Gastrocnemius medialis (tissue), 4 donors: Measurements from ENCODE around the gene FOS. TPM values are rescaled to one million over a fixed set of nuclear protein-coding genes. Genes with fewer than 3 reads are reported as not detected.

Experiments
- ATAC-seq, 2 donors: fragments of 150-250 bp; one replicate each; pipeline ENCODE4 v1.9.1; 2016
- DNase-seq, 2 donors: peaks; one replicate each; pipeline ENCODE4 v3.0.0-alpha.2; 2019
- H3K27ac ChIP-seq, 4 donors: fragments of 200-600 bp; sonication (generic); 1 replicate in 1 of 4; 2 replicates in 3 of 4; pipeline ENCODE4 v1.5.1; 2016 to 2018; ENCODE audit warnings: mild to moderate bottlenecking in 2 of 4, moderate library complexity in 1 of 4
- H3K27me3 ChIP-seq, 3 donors: fragments of 200-600 bp; sonication (generic) in 2 of 3; 1 replicate in 1 of 3; 2 replicates in 2 of 3; pipeline versions ENCODE4 v1.5.1 to v1.6.0; 2016 to 2019; ENCODE audit warnings: mild to moderate bottlenecking in 1 of 3, moderate library complexity in 1 of 3
- H3K36me3 ChIP-seq, 2 donors: fragments of 200-600 bp; sonication (generic) in 1 of 2; one replicate each; pipeline ENCODE4 v1.5.1; 2017 to 2018
- H3K4me1 ChIP-seq, 2 donors: fragments of 200-600 bp; sonication (generic) in 1 of 2; one replicate each; pipeline ENCODE4 v1.5.1; 2016 to 2017; ENCODE audit warnings: mild to moderate bottlenecking in 2 of 2
- H3K4me3 ChIP-seq, 4 donors: fragments of 200-600 bp; sonication (generic) in 3 of 4; 1 replicate in 1 of 4; 2 replicates in 3 of 4; pipeline ENCODE4 v1.5.1; 2016 to 2019; ENCODE audit warnings: mild to moderate bottlenecking in 2 of 4
- H3K9me3 ChIP-seq, 3 donors: fragments of 200-600 bp; sonication (generic) in 2 of 3; 1 replicate in 1 of 3; 2 replicates in 2 of 3; pipeline ENCODE4 v1.5.1; 2016 to 2019
- CTCF ChIP-seq, 5 experiments: fragments of 450-650 bp in 3 of 5; fragments of 200-600 bp in 2 of 5; sonication (generic) in 2 of 5; IDR thresholded peaks in 4 of 5; conservative IDR thresholded peaks in 1 of 5; 1 replicate in 4 of 5; 2 replicates in 1 of 5; pipeline ENCODE4 v1.5.1; 2016 to 2019; ENCODE audit warnings: antibody characterized with exemption in 5 of 5, mild to moderate bottlenecking in 3 of 5, moderate library complexity in 3 of 5
- POLR2A ChIP-seq, 2 donors: fragments of 450-650 bp; IDR thresholded peaks; one replicate each; pipeline ENCODE4 v1.6.1; 2017; ENCODE audit warnings: antibody characterized with exemption in 2 of 2, mild to moderate bottlenecking in 2 of 2, moderate library complexity in 2 of 2
- in situ Hi-C, 4 donors: fragments of 200-750 bp; cut with MboI; loops; one replicate each; pipeline versions ENCODE4 v1.15.0 to v1.8.0; 2017; ENCODE audit warnings: low sequenced_read_pairs in 4 of 4
- intact Hi-C: fragments of 100-400 bp; cut with DNase I; formaldehyde crosslinking; loops from one replicate; pipeline ENCODE4 v1.15.1; 2023; ENCODE audit warnings: low total_unique reads
- total RNA-seq, 4 donors: library from RNA; depleted of rRNA; stranded (reverse); fragments of >200 nt; gene quantifications; one replicate each; pipeline versions ENCODE4 v1.1.0 to v1.2.3, GENCODE V29; 2016

FOS gene
- total RNA-seq, 4 donors from 2014 or later, result 16.3 to 110 (median 53.5) TPM

GRCh38 chr14:75277008-75277814 lies 1.4 kb upstream of the FOS start:
- H3K4me1 ChIP-seq, result peaks cover 30 to 32% of the 10 kb centered on the region in 2 donors
- TF ChIP-seq CTCF (IDR thresholded peaks at IDR 0.05 in 4 of 5, conservative IDR thresholded peaks at IDR 0.05 in 1 of 5), result peak in 2 of 5 experiments; percentile 12 to 35
- TF ChIP-seq POLR2A (IDR thresholded peaks at IDR 0.05), result peak; percentile 99
- intact Hi-C loops (loop anchor here (1.0 to 5.0 kb wide), 2 partner anchors 17 to 130 kb away; no protein-coding TSS in a partner anchor), in situ Hi-C loops (no loop called here)
- peak overlapping the region; percentile 84 to 95 (median 90) for H3K4me3 ChIP-seq
- peak overlapping the region; percentile 98 to 100 (median 100) for H3K27ac ChIP-seq
- H3K9me3 ChIP-seq, result no peaks in the 10 kb centered on the region
- H3K36me3 ChIP-seq, result peaks cover 2 to 14% of the 10 kb centered on the region in 2 donors
- peak; percentile 68 to 69 for ATAC-seq
- H3K27me3 ChIP-seq, result no peaks in the 10 kb centered on the region
- DNase-seq, result peak; percentile 83 to 92

GRCh38 chr14:75277815-75278421 lies 710 bp upstream of the FOS start:
- no peaks in the 10 kb centered on the region for H3K9me3 ChIP-seq
- TF ChIP-seq POLR2A (IDR thresholded peaks at IDR 0.05), result no peak
- no peak for TF ChIP-seq CTCF (IDR thresholded peaks at IDR 0.05 in 4 of 5, conservative IDR thresholded peaks at IDR 0.05 in 1 of 5)
- DNase-seq (no peak), ATAC-seq (peak in 1 of 2 donors; percentile 0)
- peaks cover 30 to 32% of the 10 kb centered on the region in 2 donors for H3K4me1 ChIP-seq
- H3K27me3 ChIP-seq, result no peaks in the 10 kb centered on the region
- H3K27ac ChIP-seq, result peak overlapping the region; percentile 98 to 100 (median 100)
- in situ Hi-C loops (no loop called here), intact Hi-C loops (loop anchor here (1.0 to 5.0 kb wide), 3 partner anchors 16 to 131 kb away; no protein-coding TSS in a partner anchor)
- peaks cover 2 to 14% of the 10 kb centered on the region in 2 donors for H3K36me3 ChIP-seq
- H3K4me3 ChIP-seq, result peak overlapping the region; percentile 84 to 95 (median 90)

GRCh38 chr14:75279153-75279762 lies 630 bp downstream of the FOS start:
- no peaks in the 10 kb centered on the region for H3K27me3 ChIP-seq
- intact Hi-C loops (loop anchor here (2.0 to 5.0 kb wide), 2 partner anchors 40 to 132 kb away; no protein-coding TSS in a partner anchor), in situ Hi-C loops (no loop called here)
- H3K4me3 ChIP-seq, result peak overlapping the region; percentile 84 to 95 (median 90)
- peak; percentile 41 to 63 for DNase-seq
- peak in 1 of 2 donors; percentile 0 for ATAC-seq
- peaks cover 2 to 14% of the 10 kb centered on the region in 2 donors for H3K36me3 ChIP-seq
- H3K27ac ChIP-seq, result peak overlapping the region; percentile 98 to 100 (median 100)
- no peaks in the 10 kb centered on the region for H3K9me3 ChIP-seq
- H3K4me1 ChIP-seq, result peaks cover 26 to 30% of the 10 kb centered on the region in 2 donors
- peak in 1 of 2 donors; percentile 42 for TF ChIP-seq POLR2A (IDR thresholded peaks at IDR 0.05)
- TF ChIP-seq CTCF (IDR thresholded peaks at IDR 0.05 in 4 of 5, conservative IDR thresholded peaks at IDR 0.05 in 1 of 5), result no peak

- in situ Hi-C loops, result no loop called here
- no peak for ATAC-seq
- peak overlapping the region; percentile 98 to 100 (median 100) for H3K27ac ChIP-seq
- no peaks in the 10 kb centered on the region for H3K27me3 ChIP-seq
- H3K9me3 ChIP-seq, result no peaks in the 10 kb centered on the region
- intact Hi-C loops, result loop anchor here (2.0 to 5.0 kb wide), 2 partner anchors 41 to 133 kb away; no protein-coding TSS in a partner anchor
- H3K4me1 ChIP-seq, result peaks cover 26 to 30% of the 10 kb centered on the region in 2 donors
- H3K4me3 ChIP-seq, result peak overlapping the region; percentile 84 to 95 (median 90)
- no peak for TF ChIP-seq CTCF (IDR thresholded peaks at IDR 0.05 in 4 of 5, conservative IDR thresholded peaks at IDR 0.05 in 1 of 5)
- TF ChIP-seq POLR2A (IDR thresholded peaks at IDR 0.05), result peak in 1 of 2 donors; percentile 6
- DNase-seq, result no peak
- peaks cover 2 to 14% of the 10 kb centered on the region in 2 donors for H3K36me3 ChIP-seq
Measured at GRCh38 chr14:75279763-75280290, 1.2 kb downstream of the FOS start.
